ENCODE measurements around the gene CENPQ.
"Not testable (repeated sequence)": the region's sequence is repeated elsewhere in the genome, so short reads cannot be mapped to it uniquely, and the experiment has no call there.

Gene CENPQ, protein sequence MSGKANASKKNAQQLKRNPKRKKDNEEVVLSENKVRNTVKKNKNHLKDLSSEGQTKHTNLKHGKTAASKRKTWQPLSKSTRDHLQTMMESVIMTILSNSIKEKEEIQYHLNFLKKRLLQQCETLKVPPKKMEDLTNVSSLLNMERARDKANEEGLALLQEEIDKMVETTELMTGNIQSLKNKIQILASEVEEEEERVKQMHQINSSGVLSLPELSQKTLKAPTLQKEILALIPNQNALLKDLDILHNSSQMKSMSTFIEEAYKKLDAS

DNA sequence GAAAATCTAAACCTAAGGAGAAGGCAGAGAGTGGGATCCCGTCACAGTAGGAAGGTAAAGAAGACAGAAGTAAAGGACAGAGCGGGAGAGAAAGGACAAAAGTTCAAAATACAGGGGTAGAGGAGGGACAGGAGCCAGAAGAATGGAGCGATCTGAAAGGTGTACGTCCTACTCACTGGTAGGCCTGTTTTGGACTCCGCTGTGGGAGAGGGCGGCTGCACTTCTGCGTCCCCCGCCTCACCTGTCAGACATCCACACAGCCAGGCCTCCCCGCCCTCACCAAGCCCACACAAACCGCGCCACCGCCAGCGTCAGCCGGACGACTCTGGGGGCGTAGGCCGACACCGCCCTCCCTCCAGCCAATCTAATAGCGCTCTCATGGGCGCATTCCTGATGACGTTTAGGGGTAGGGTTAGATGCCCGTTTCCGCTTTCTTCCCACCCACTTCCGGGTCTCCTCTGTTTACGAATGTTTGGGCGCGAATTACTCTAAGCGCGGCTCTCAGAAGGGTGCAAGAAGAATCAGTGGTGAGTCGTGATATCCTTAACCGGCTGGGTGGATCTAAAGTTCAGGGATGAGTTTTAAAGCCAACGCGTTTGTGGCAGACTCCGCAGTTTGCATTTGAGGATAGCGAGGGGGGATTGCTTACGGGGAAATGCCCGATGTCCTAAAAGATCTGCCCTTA lies at the start of gene CENPQ, which contains the start of gene MMUT:
Gene CENPQ, plus strand, starts transcription at position 444 of the 685 bp plus-strand sequence. CDS start 6,807 bp downstream, outside the sequence.
Gene MMUT, minus strand, starts transcription at position 327 of the 685 bp plus-strand sequence. CDS start 3,787 bp downstream, outside the sequence.
- DNase-seq: peak; percentile 81

DNA sequence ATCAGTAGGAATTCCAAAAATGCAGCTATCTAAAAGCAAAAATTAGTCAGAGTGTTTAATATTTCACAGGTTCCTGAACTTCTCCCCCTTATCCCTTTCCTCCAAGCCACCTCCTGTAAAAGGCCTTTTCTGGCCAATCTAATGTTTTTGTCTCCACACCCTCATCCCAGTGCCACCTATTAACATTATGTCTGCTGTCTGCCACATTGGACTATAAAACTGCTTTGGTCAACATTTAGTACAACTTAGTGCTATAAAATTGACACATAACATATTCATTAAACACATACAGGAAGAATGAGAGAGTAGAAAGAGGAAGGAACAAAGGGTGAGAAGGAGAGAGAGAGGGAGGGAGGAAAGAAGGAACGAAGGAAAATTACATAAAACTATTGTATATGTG lies 47.8 kb upstream of the CENPQ start:
- no peak for DNase-seq

DNA sequence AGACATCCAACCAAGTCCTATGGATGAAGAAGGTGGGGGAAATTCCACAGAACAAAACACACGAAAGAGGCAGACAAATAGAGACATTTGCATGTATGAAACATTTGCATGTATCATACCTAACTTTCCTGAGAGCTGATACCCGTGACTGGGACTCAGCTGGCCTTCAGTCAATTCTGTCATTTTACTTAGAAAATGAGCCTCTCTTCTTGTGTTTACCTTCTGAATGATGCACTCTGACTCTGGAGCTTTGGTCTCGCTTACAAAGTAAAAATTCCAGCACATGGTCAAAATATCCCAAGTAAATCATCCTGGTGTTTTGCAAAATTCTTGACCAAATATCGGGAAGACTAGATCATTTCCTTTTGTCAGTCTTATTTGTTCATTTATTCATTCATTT lies 47.0 kb upstream of the CENPQ start:
- no peak for DNase-seq

DNA sequence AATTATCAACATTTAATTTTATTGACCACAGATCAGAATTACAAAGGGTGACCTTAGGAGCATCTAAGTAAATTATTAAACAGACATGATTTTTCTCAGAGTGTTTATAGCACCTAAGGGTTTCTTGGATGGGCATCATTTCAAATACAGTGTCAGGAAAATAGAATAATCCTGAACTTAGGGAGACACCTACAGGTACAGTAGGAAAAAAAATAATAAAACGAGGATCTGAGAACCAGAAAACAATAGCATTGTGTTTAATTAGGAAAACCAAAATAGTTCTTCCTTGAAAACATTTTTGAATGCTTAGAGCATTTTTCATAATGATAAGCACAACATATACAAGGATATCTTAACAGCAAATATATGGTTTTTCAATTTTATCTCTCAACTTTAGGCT lies 39.4 kb upstream of the CENPQ start:
- DNase-seq: no peak

DNA sequence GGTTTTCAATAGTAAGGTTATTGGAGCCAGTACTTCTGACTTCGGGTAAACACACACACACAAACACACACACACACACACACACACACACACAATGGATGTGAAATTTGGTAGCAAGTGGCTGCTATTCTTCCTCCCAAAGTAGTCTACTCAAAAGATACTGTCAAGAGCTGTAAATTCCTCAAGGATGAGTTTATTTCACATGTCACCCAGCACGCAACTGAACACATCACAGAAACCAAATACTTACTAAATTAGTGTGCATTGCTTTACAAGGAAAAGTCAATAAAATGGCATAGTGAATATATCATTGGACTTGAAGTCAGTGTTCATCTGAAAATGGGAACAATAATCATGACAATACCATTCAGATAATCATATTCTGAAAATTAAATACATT lies 33.0 kb upstream of the CENPQ start:
- no peak for DNase-seq

DNA sequence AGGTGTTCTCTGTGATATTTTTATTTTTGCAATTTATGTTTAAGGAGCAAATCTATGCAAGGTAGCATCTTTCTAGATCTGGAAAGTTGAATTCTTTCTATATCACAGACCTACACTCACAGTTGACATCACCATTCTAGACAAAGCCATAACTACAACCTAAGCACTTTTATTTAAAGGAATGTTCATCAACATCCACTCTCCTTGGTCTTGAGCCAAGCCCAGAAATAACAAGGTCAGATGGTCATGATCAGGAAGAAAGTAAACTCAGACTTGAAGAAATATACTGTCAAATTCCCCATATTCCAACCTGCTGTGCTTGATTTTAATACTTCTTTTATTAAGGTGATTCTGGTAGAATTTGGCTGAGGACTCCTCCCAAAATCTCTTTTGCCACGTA lies 32.3 kb upstream of the CENPQ start:
- DNase-seq: no peak

DNA sequence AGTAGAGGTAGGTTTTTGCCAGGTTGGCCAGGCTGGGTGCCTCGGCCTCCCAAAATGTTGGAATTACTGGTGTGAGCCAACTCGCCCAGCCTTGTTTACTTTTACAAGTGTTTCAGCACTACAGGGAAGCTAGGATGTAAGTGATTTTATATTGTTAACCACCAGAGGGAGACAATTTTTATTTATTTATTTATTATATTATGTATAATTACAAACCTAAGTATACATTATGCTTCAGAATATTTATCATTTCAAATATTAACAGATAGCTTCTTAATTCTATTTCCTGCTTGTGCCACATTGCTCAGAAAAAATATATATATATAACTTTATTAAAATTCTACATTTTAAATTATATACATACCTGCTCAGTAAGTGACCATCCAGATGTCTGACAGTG lies 9.9 kb upstream of the CENPQ start:
- no peak for DNase-seq

DNA sequence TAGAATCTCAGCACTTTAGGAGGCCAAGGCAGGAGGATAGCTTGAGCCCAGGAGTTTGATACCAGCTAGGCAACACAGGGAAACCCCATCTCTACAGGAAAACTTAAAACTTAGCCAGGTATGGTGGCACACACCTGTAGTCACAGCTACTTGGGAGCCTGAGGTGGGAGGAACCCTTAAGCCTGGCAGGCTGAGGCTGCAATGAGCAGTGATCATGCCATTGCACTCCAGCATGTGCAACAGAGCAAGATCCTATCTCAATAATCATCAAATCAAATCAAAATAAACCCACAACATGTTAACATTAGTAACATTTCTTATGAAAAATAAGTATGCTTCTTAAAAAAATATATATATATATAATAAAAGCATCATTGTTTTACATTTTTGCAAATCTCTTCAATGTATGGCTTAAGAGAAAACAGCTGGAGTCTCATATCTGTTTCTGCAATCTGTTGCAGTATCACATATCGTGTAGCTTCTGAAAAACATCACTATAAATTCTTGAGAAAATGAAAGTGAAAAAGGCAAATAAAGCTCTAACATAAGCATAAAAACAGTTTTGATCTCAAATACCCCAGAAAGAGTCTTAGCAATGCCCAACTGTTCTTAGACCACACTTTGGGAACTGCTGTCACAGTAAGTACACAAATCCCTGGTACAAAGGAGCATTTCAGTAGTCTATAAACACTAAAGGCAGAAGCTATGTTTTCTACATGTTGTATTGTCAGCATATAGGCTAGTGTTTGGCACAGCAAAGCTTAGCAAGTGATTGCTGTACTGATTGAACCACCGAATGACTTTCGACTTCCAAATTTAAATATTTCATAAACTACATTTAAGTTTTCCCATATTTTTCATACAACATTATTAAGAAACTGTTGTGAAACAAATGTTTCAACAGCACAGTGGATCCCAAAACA lies 8.1 kb upstream of the CENPQ start:
- DNase-seq: no peak

DNA sequence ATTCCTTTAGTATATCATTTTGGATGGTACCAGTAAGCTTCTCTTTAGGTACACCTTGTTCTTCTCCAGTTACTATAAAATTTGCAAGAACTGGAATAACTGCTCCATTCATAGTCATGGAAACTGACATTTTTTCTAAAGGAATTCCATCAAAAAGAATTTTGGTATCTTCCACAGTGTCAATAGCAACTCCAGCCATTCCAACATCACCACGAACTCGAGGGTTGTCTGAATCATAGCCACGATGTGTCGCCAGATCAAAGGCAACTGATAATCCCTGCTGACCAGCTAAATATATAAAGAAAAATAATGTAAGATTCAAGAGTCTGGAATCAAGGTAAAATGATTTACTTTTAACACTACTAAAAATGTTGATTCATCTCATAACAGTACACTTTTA lies 5.4 kb upstream of the CENPQ start:
- DNase-seq: no peak

DNA sequence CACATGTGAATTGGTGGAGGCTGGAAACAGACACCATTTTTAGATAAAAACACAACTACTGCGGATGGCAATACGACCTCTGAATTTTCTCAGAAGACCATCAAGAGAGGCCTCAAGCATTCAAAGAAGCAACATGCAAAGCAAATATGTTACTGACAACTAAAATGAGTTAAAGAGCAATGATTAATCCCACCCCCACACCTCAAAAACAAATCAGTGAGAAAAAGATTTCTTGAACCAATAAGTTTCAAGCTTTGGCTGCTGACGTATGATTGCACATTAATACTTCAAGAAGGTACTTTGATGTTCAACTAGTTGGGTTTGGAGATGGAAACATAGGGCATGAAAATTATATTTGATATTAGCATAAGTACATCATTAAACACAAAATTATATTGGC lies 1.1 kb upstream of the CENPQ start:
- no peak for DNase-seq

DNA sequence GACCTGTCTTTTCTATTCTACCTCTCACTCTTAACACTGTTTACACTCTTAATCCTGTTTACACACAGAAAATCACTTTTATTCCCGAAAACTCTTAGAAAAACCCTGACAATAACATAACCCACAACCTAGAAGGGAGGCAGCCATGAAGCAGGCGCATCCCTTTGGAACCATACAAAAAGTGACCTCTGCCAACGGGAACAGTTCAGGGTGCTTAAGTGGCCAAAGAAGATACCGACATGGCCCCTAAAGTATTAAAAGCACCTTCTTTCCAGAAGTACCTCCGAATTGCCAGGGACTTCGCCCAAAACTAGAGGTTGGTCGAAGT lies 607 bp upstream of the CENPQ start:
- no peak for DNase-seq

DNA sequence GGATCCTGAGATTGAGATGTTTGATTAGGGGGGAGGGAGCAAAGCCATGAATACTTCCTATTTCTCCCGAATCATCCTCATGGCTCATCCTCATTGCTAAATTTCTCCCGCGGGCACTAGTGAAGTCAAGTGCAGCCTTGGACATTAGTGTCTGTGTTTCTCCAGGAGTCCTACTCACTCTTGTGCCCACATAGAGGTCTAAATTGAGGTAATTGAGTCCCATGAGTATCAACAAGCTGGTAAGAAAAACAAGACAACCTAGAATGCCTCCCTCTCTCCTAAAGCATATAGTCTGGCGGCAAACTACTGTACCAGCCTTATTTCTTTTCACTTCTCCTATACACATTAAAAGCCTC lies 420 bp downstream of the CENPQ start:
- DNase-seq: no peak

DNA sequence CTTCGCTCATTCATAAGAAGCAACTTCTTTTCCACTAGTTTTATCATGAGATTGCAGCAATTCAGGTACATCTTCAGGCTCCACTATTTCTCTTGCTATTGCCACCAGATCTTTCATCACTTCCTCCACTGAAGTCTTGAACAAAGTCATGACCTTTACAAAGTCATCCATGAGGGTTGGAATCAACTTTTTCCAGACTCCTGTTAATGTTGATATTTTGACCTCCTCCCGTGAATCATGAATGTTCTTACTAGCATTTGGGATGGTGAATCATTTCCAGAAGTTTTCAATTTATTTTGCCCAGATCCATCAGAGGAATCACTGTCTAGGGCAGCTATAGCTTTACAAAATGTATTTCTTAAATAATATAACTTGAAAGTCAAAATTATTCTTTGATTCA lies 1.5 kb downstream of the CENPQ start:
- DNase-seq: no peak

DNA sequence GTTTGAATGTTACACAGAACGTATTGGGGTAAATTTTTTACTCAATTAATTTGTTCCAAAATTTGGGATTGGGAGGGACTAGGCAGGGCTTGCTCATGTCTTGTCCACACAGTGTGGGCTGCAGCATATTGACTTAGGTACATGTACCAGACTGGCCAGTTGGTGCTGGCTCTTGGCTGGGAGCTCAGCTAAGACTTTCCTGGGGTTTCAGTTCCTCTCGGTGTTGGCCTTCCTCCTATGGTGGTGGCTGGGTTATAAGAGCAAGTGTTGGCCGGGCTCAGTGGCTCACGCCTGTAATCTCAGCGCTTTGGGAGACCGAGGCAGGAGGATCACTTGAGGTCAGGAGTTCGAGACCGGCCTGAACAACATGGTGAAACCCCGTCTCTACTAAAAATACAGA lies 4.9 kb downstream of the CENPQ start:
- DNase-seq: no peak

DNA sequence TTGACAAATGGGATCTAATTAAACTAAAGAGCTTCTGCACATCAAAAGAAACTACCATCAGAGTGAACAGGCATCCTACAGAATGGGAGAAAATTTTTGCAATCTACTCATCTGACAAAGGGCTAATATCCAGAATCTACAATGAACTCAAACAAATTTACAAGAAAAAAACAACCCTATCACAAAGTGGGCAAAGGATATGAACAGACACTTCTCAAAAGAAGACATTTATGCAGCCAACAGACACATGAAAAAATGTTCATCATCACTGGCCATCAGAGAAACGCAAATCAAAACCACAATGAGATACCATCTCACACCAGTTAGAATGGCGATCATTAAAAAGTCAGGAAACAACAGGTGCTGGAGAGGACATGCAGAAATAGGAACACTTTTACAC lies 13.4 kb downstream of the CENPQ start:
- DNase-seq: not testable (repeated sequence)

DNA sequence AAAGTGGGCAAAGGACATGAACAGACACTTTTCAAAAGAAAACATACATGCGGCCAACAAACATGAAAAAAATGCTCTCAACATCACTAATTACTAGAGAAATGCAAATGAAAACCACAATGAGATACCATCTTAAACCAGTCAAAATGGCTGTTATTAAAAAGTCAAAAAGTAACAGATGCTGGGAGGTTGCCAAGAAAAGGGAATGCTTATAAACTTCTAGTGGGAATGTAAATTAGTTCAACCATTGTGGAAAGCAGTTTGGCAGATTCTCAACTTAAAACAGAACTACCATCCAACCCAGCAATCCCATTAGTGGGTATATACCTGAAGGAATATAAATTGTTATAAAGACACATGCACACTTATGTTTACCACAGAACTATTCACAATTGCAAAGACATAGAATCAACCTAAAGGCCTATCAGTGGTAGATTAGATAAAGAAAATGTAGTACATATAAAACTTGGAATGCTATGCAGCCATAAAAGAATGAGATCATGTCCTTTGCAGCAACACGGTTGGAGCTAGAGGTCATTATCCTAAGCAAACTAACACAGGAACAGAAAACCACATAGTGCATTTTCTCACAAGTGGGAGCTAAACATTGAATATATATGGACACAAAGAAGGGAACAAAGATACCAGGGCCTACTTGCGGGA lies 16.3 kb downstream of the CENPQ start:
- DNase-seq: no peak

DNA sequence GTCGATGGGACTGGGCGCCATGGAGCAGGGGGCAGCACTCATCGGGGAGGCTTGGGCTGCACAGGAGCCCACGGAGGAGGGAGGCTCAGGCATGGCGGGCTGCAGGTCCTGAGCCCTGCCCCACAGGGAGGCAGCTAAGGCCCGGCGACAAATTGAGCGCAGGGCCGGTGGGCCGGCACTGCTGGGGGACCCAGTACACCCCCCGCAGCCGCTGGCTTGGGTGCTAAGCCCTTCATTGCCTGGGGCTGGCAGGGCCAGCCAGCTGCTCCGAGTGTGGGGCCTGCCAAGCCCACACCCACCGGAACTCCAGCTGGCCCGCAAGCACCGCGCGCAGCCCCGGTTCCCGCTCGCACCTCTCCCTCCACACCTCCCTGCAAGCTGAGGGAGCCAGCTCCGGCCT lies 18.7 kb downstream of the CENPQ start:
- not testable (repeated sequence) for DNase-seq

DNA sequence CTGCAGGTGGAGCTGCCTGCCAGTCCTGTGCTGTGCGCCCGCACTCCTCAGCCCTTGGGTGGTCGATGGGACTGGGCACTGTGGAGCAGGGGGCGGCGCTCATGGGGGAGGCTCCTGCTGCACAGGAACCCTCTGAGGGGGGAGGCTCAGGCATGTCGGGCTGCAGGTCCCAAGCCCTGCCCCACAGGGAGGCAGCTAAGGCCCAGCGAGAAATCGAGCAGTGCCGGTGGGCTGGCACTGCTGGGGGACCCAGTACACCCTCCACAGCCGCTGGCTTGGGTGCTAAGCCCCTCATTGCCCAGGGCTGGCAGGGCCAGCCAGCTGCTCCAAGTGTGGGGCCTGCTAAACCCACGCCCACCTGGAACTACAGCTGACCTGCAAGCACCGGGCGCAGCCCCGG lies 20.2 kb downstream of the CENPQ start:
- DNase-seq: not testable (repeated sequence)

DNA sequence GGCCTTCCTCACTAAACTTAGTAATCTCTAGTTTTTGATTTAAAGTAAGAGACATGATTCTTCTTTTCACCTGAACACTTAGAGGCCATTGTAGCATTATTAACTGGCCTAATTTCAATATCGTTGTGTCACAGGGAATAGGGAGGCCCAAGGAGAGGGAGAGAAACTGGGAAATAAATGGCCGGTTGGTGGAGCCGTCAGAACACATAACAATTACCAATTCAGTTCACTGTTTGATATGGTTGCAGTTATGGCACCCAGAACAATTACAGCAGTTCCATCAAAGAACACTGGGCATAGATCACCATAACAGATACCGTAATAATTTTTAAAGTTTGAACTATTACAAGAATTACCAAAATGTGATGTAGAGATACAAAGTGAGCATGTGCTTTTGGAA lies 27.5 kb downstream of the CENPQ start:
- DNase-seq: no peak

DNA sequence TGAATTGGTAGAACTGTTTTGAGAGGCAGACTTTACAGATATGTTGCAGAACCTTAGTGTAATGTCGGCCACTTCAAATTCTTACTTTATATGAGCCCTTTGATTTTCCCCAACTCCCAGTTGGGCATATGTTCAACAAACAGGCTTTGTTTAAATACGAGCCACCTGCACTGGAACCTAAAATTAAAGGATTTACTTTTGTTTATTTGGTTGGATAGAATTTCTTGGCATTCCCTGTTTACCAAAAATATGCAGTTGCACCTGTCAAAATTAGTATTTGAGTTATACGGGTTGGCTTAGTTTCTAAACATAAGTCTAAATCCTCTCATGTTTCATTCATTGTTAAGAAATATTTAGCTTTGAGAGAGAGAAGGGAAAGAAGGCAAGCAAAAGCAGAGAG lies 34.1 kb downstream of the CENPQ start:
- DNase-seq: no peak

DNA sequence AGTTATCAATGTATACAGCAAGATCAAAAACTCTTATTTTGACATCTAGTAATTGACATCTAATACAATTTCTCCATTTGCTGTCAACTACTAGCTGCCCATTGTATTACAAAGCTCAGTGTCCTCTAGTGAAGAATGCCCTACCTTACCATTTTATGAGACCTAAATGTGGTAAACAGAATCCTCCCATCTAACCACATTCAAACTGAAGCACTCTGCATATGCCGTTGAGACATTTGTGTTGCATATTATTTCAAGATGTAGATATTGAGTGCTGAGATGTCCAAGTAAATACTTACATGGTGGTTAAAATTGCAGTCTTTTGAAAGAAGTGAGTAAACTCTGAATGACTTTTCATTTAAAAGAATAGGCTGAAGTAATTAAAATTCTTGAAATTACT lies 36.0 kb downstream of the CENPQ start:
- no peak for DNase-seq

DNA sequence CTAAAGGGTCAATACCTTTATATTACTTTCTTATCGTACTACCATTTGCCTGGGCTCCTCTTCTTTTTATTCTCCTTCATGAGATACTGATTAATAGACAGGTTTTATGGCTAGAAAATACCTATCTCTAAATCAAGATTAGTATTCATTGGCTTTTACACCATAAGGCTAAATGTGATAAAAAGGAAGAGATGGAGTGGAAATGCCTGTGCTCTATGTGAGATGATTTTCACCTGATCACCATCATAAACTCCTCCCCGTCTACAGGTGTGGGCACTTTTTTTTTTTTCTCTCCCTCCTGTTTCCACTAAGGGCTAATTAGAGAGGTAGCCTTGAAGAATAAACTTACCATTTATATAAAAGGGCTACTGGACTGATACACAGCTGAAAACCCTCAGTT lies 36.5 kb downstream of the CENPQ start, which contains the start of gene GLYATL3:
Gene GLYATL3, plus strand, starts transcription at position 301 of the 400 bp plus-strand sequence. CDS start 12,068 bp downstream, outside the sequence.
- no peak for DNase-seq

DNA sequence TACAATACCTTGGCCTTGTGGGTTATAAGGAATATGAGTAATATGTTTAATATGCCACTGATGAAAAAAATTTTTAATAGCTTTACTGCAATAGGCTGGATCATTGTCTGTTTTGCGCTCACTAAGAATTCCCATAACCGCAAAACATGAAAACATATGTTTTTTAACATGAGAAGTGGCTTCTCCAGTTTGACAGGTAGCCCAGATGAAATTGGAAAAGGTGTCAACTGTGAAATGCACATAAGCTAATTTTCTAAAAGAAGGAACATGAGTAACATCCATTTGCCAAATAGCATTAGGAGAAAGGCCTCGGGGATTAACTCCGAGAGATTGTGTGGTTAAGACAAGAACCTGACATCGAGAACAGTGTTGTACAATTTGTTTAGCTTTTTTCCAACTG lies 41.5 kb downstream of the CENPQ start:
- no peak for DNase-seq

Measured in GF-D8 (cell line).